ENCODE data around the gene ABT1. TPM values are rescaled to one million over a fixed set of nuclear protein-coding genes. Genes with fewer than 3 reads are reported as not detected.

ABT1 gene
- total RNA-seq, 1 experiment from 2014 or later = 21.6 TPM

DNA sequence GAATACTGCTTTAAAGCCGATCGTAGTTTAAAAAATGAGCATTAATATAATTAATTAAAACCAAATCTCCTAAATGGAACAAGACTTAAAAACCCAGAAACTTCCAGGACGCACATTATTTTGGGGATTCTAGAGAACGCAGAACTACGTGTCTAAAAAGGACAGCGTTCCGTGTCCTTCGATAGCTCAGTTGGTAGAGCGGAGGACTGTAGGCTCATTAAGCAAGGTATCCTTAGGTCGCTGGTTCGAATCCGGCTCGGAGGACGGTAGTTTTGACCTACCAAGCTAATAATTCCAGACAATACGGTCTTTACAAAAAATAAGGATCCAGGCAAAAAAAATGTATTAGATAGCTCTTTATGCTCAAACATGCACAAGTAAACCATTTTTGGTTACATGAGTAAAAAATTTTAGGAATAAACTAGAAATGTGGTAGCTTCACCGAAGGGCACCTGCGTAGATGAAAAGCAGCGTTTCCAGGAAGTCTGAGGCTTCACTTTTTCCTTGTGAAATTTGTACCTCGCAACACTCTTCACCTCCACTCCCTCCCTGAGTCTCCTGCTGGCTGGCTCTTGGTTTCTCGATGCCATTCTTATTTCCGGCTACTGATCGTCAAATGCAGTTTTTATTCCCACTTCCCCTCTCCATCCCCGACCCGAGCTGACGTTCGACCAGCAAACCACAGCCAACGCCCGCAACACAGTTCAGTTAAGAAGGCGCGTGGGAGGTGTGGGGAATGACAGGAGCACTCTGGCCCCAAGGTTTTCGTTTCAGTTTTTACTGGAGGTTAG is 19.6 kb upstream of the ABT1 start (continued):
- TF ChIP-seq, protein P1, sequence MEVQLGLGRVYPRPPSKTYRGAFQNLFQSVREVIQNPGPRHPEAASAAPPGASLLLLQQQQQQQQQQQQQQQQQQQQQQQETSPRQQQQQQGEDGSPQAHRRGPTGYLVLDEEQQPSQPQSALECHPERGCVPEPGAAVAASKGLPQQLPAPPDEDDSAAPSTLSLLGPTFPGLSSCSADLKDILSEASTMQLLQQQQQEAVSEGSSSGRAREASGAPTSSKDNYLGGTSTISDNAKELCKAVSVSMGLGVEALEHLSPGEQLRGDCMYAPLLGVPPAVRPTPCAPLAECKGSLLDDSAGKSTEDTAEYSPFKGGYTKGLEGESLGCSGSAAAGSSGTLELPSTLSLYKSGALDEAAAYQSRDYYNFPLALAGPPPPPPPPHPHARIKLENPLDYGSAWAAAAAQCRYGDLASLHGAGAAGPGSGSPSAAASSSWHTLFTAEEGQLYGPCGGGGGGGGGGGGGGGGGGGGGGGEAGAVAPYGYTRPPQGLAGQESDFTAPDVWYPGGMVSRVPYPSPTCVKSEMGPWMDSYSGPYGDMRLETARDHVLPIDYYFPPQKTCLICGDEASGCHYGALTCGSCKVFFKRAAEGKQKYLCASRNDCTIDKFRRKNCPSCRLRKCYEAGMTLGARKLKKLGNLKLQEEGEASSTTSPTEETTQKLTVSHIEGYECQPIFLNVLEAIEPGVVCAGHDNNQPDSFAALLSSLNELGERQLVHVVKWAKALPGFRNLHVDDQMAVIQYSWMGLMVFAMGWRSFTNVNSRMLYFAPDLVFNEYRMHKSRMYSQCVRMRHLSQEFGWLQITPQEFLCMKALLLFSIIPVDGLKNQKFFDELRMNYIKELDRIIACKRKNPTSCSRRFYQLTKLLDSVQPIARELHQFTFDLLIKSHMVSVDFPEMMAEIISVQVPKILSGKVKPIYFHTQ (CRISPR knock-in tag; IDR thresholded peaks at IDR 0.05) = peak; percentile 58; the same call in 1 of the 2 replicates
- TF ChIP-seq MYBL2 (CRISPR knock-in tag; IDR thresholded peaks at IDR 0.05) = no peak

DNA sequence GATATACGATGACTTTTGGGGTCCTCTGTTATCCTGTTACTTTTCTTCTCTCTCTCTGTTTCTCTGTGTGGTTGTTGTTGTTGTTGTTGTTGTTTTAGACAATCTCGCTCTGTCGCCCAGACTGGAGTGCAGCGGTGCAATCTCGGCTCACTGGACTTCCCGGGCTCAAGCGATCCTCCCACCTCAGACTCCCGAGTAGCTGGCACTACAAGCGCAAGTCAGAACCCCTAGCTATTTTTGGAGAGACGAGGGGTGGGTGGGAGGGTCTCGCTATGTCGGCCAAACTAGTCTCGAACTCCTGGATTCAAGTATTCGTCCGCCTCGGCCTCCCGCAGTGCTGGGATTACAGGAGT is 19.1 kb upstream of the ABT1 start:
- Mint-ChIP-seq H3K9me3 (peaks cover 13% of the 10 kb centered on the region), H3K4me3 (peak overlapping the region; percentile 90), H3K27ac (no peak overlapping the region), H3K36me3 (peaks cover 4% of the 10 kb centered on the region; the same call in 1 of the 2 replicates), H3K27me3 (ENCODE audit: low read depth) (peaks cover 21% of the 10 kb centered on the region), H3K4me1 (peaks cover 14% of the 10 kb centered on the region)
- ATAC-seq (no peak), DNase-seq (ENCODE audit: low spot score) (no peak)
- POLR2A ChIA-PET = interaction anchor here (1.0 kb wide), 1 partner anchor 247 kb away, joined by 3 read pairs; no protein-coding TSS in a partner anchor
- TF ChIP-seq FOXP1 (CRISPR knock-in tag; IDR thresholded peaks at IDR 0.05; ENCODE audit: borderline replicate concordance) (peak; percentile 60; the same call in 1 of the 2 replicates), CREB1 (CRISPR knock-in tag; IDR thresholded peaks at IDR 0.05) (no peak)
- CTCF ChIA-PET = interaction anchor here (1.3 to 7.6 kb wide), 3 partner anchors 17 to 255 kb away, joined by 4 to 181 read pairs (median 7); partner anchors contain the start of gene ABT1

DNA sequence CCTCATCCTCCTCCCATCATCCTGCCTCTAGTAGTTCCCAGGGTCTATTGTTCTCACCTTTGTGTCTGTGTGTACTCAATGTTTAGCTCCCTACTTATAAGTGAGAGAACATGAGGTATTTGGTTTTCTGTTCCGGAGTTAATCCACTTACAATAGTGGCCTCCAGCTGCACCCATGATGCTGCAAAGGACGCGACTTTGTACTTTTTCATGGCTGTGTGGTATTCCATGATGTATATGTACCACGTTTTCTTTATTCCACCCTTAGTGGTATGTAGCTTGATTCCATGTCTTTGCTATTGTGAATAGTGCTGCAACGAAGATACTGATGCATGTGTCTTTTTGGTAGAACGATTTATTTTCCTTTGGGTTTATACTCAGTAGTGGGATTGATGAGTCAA is 18.5 kb upstream of the ABT1 start:
- peaks cover 27% of the 10 kb centered on the region for H3K27me3 Mint-ChIP-seq (ENCODE audit: low read depth)
- DNase-seq (ENCODE audit: low spot score) (no peak), ATAC-seq (no peak)
- peaks cover 4% of the 10 kb centered on the region; the same call in 1 of the 2 replicates for H3K36me3 Mint-ChIP-seq
- CTCF ChIA-PET = interaction anchor here (1.9 to 7.6 kb wide), 2 partner anchors 16 to 18 kb away, joined by 5 to 181 read pairs; partner anchors contain the start of gene ABT1
- no peak for TF ChIP-seq JAZF1 (CRISPR knock-in tag; IDR thresholded peaks at IDR 0.05)
- POLR2A ChIA-PET = no interaction called here
- H3K27ac Mint-ChIP-seq = no peak overlapping the region
- H3K4me1 Mint-ChIP-seq = peaks cover 10% of the 10 kb centered on the region
- H3K4me3 Mint-ChIP-seq = peak overlapping the region; percentile 90
- H3K9me3 Mint-ChIP-seq = peaks cover 13% of the 10 kb centered on the region

DNA sequence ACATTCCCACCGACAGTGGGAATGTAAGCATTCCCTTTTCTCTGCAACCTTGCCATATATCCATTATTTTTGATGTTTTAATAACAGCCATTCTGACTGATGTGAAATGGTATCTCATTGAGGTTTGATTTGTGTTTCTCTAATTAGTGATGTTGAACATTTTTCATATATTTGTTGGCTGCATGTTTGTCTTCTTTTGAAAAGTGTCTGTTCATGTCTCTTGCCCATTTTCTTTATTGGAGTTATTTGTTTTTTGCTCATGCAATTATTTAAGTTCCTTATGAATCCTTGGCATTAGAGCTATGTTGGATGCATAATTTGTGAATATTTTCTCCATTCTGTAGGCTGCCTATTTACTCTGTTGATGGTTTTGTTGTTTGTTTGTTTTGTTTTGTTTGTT is 18.0 kb upstream of the ABT1 start:
- Mint-ChIP-seq H3K36me3 (peaks cover 4% of the 10 kb centered on the region; the same call in 1 of the 2 replicates), H3K9me3 (peaks cover 13% of the 10 kb centered on the region), H3K4me1 (peaks cover 10% of the 10 kb centered on the region), H3K27ac (no peak overlapping the region), H3K27me3 (ENCODE audit: low read depth) (peaks cover 31% of the 10 kb centered on the region), H3K4me3 (peak overlapping the region; percentile 90)
- DNase-seq (ENCODE audit: low spot score) (no peak), ATAC-seq (no peak)
- CTCF ChIA-PET = interaction anchor here (1.9 kb wide), 1 partner anchor 17 kb away, joined by 5 read pairs; no protein-coding TSS in a partner anchor
- POLR2A ChIA-PET = no interaction called here
- TF ChIP-seq, protein P2, sequence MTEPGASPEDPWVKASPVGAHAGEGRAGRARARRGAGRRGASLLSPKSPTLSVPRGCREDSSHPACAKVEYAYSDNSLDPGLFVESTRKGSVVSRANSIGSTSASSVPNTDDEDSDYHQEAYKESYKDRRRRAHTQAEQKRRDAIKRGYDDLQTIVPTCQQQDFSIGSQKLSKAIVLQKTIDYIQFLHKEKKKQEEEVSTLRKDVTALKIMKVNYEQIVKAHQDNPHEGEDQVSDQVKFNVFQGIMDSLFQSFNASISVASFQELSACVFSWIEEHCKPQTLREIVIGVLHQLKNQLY (CRISPR knock-in tag; IDR thresholded peaks at IDR 0.05) = no peak
- TF ChIP-seq, protein P3, sequence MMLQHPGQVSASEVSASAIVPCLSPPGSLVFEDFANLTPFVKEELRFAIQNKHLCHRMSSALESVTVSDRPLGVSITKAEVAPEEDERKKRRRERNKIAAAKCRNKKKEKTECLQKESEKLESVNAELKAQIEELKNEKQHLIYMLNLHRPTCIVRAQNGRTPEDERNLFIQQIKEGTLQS (CRISPR knock-in tag; conservative IDR thresholded peaks at IDR 0.05) = no peak
- TF ChIP-seq, protein P4, sequence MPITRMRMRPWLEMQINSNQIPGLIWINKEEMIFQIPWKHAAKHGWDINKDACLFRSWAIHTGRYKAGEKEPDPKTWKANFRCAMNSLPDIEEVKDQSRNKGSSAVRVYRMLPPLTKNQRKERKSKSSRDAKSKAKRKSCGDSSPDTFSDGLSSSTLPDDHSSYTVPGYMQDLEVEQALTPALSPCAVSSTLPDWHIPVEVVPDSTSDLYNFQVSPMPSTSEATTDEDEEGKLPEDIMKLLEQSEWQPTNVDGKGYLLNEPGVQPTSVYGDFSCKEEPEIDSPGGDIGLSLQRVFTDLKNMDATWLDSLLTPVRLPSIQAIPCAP (CRISPR knock-in tag; IDR thresholded peaks at IDR 0.05) = no peak
- TF ChIP-seq, protein P5, sequence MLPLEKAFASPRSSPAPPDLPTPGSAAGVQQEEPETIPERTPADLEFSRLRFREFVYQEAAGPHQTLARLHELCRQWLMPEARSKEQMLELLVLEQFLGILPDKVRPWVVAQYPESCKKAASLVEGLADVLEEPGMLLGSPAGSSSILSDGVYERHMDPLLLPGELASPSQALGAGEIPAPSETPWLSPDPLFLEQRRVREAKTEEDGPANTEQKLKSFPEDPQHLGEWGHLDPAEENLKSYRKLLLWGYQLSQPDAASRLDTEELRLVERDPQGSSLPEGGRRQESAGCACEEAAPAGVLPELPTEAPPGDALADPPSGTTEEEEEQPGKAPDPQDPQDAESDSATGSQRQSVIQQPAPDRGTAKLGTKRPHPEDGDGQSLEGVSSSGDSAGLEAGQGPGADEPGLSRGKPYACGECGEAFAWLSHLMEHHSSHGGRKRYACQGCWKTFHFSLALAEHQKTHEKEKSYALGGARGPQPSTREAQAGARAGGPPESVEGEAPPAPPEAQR (CRISPR knock-in tag; IDR thresholded peaks at IDR 0.05) = no peak
- TF ChIP-seq RORB (CRISPR knock-in tag; IDR thresholded peaks at IDR 0.05) = no peak
- TF ChIP-seq, protein P6, sequence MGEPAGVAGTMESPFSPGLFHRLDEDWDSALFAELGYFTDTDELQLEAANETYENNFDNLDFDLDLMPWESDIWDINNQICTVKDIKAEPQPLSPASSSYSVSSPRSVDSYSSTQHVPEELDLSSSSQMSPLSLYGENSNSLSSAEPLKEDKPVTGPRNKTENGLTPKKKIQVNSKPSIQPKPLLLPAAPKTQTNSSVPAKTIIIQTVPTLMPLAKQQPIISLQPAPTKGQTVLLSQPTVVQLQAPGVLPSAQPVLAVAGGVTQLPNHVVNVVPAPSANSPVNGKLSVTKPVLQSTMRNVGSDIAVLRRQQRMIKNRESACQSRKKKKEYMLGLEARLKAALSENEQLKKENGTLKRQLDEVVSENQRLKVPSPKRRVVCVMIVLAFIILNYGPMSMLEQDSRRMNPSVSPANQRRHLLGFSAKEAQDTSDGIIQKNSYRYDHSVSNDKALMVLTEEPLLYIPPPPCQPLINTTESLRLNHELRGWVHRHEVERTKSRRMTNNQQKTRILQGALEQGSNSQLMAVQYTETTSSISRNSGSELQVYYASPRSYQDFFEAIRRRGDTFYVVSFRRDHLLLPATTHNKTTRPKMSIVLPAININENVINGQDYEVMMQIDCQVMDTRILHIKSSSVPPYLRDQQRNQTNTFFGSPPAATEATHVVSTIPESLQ (CRISPR knock-in tag; IDR thresholded peaks at IDR 0.05) = no peak
- TF ChIP-seq, protein P7, sequence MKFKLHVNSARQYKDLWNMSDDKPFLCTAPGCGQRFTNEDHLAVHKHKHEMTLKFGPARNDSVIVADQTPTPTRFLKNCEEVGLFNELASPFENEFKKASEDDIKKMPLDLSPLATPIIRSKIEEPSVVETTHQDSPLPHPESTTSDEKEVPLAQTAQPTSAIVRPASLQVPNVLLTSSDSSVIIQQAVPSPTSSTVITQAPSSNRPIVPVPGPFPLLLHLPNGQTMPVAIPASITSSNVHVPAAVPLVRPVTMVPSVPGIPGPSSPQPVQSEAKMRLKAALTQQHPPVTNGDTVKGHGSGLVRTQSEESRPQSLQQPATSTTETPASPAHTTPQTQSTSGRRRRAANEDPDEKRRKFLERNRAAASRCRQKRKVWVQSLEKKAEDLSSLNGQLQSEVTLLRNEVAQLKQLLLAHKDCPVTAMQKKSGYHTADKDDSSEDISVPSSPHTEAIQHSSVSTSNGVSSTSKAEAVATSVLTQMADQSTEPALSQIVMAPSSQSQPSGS (CRISPR knock-in tag; IDR thresholded peaks at IDR 0.05; ENCODE audit: borderline replicate concordance, low read depth) = no peak
- TF ChIP-seq, protein P8, sequence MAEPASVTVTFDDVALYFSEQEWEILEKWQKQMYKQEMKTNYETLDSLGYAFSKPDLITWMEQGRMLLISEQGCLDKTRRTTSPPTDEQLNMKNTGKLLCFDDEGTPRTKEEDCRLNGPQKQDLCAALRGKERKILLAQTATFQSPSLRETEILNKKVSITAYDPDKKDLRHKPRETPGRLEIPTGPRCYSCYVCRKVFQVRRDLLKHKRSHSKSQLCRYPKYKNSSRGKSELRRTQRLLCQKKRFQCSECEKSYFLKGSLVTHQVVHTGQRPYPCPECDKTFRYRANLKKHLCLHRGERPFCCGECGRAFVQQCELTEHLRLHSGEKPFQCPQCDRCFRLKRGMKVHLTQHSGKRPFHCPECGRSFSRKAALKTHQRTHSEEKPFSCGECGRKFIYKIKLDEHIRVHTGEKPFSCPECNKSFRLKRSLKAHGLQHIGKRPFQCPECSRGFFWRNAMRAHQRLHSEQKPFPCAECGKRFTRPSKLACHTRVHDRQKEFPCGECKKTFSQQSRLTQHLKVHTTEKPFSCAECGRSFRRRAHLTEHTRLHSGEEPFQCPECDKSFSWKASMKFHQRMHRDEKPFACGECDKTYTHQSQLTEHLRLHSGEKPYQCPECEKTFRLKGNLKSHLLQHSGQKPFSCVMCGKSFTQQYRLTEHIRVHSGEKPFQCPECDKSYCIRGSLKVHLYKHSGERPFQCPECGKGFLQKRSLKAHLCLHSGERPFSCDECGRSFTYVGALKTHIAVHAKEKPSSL (CRISPR knock-in tag; conservative IDR thresholded peaks at IDR 0.05) = no peak
